Neural cell (in vitro differentiated cells): Measurements from ENCODE around the gene SP110. TPM values are rescaled to one million over a fixed set of nuclear protein-coding genes. Genes with fewer than 3 reads are reported as not detected.

ENCODE experiments used
- H2AFZ ChIP-seq: fragments of 200-600, 300-800 bp; sonication (generic), shearing (Covaris generic); 2 replicates; pipeline ENCODE4 v1.6.0; 2014; ENCODE audit warnings: low read depth, mild to moderate bottlenecking, antibody characterized with exemption, low read length, moderate library complexity
- H3F3A ChIP-seq: fragments of 200-600 bp; shearing (Covaris generic); 2 replicates; pipeline ENCODE4 v1.6.1; 2016; ENCODE audit warnings: mild to moderate bottlenecking, moderate library complexity, mixed read lengths, antibody characterized with exemption, low read length; ENCODE audit not compliant: insufficient read depth, poor library complexity, severe bottlenecking
- H3K27ac ChIP-seq: fragments of 200-600, 300-800 bp; sonication (generic), shearing (Covaris generic); 2 replicates; pipeline ENCODE4 v1.5.1; 2014; ENCODE audit warnings: mild to moderate bottlenecking, low read length, moderate library complexity
- H3K27me3 ChIP-seq: fragments of 300-800, 200-600 bp; sonication (generic), shearing (Covaris generic); 2 replicates; pipeline ENCODE4 v1.6.0; 2014; ENCODE audit warnings: mild to moderate bottlenecking, low read depth, low read length, moderate library complexity; ENCODE audit not compliant: insufficient read depth
- H3K36me3 ChIP-seq: fragments of 300-800, 200-600 bp; sonication (generic), shearing (Covaris generic); 2 replicates; pipeline ENCODE4 v1.5.1; 2014; ENCODE audit warnings: mild to moderate bottlenecking, antibody characterized with exemption, low read length, moderate library complexity; ENCODE audit not compliant: insufficient read depth
- H3K4me2 ChIP-seq: fragments of 300-800, 200-600 bp; sonication (generic), shearing (Covaris generic); 2 replicates; pipeline ENCODE4 v1.6.0; 2014; ENCODE audit warnings: mild to moderate bottlenecking, low read length
- H3K4me3 ChIP-seq: fragments of 300-800, 200-600 bp; sonication (generic), shearing (Covaris generic); 2 replicates; pipeline ENCODE4 v1.5.1; 2014; ENCODE audit warnings: mild to moderate bottlenecking, low read length, moderate library complexity
- H3K79me2 ChIP-seq: fragments of 200-600 bp; shearing (Covaris generic); replicated peaks from 2 replicates; pipeline ENCODE4 v1.6.0; 2014; ENCODE audit warnings: mild to moderate bottlenecking, low read length, moderate library complexity; ENCODE audit not compliant: insufficient read depth
- H3K9ac ChIP-seq: fragments of 300-800, 200-600 bp; sonication (generic), shearing (Covaris generic); 2 replicates; pipeline ENCODE4 v1.6.1; 2016; ENCODE audit warnings: mild to moderate bottlenecking, low read length, mixed read lengths
- H3K9me2 ChIP-seq: fragments of 200-600 bp; shearing (Covaris generic); 2 replicates; pipeline ENCODE4 v1.6.1; 2016; ENCODE audit warnings: mild to moderate bottlenecking, low read length, mixed read lengths; ENCODE audit not compliant: insufficient read depth
- H3K9me3 ChIP-seq: fragments of 200-600, 300-800 bp; sonication (generic), shearing (Covaris generic); 2 replicates; pipeline ENCODE4 v1.6.1; 2016; ENCODE audit warnings: mild to moderate bottlenecking, mixed run types, low read length, moderate library complexity, mixed read lengths
- H4K20me1 ChIP-seq: fragments of 200-600 bp; shearing (Covaris generic); 2 replicates; pipeline ENCODE4 v1.6.1; 2016; ENCODE audit warnings: mild to moderate bottlenecking, mixed run types; ENCODE audit not compliant: insufficient read depth
- EP300 ChIP-seq: fragments of 450-650 bp; conservative IDR thresholded peaks from 2 replicates; pipeline ENCODE4 v1.6.1; 2014; ENCODE audit warnings: antibody characterized with exemption, mild to moderate bottlenecking, moderate library complexity; ENCODE audit not compliant: poor library complexity, severe bottlenecking
- EZH2 ChIP-seq: fragments of 200-600, 300-800 bp; shearing (Covaris generic), sonication (generic); IDR thresholded peaks from 2 replicates; pipeline ENCODE4 v1.6.1; 2014; ENCODE audit warnings: antibody characterized with exemption, low read length, borderline replicate concordance, mild to moderate bottlenecking; ENCODE audit not compliant: insufficient read depth, poor library complexity, severe bottlenecking
- MXI1 ChIP-seq: fragments of 450-650 bp; conservative IDR thresholded peaks from 2 replicates; pipeline ENCODE4 v1.6.1; 2014; ENCODE audit warnings: antibody characterized with exemption, mild to moderate bottlenecking; ENCODE audit not compliant: poor library complexity, severe bottlenecking
- POLR2AphosphoS5 ChIP-seq: IDR thresholded peaks from 2 replicates; pipeline ENCODE4 v1.6.1; 2012
- RAD21 ChIP-seq: fragments of 450-650 bp; conservative IDR thresholded peaks from 2 replicates; pipeline ENCODE4 v1.6.1; 2014; ENCODE audit warnings: antibody characterized with exemption, mild to moderate bottlenecking, moderate library complexity
- SMC3 ChIP-seq: fragments of 450-650 bp; conservative IDR thresholded peaks from 2 replicates; pipeline ENCODE4 v1.6.1; 2014; ENCODE audit warnings: antibody characterized with exemption, mild to moderate bottlenecking, moderate library complexity; ENCODE audit not compliant: poor library complexity
- TAF1 ChIP-seq: IDR thresholded peaks from 2 replicates; pipeline ENCODE4 v1.6.1; 2012; ENCODE audit warnings: low read depth
- polyA plus RNA-seq: library from polyadenylated mRNA; depleted of rRNA; stranded (reverse); fragments of >200 nt; gene quantifications from 2 replicates; pipeline ENCODE4 v1.2.3, GENCODE V29; 2014
- TF ChIP-seq, protein P1 (sequence below): fragments of 450-650 bp; IDR thresholded peaks from 2 replicates; pipeline ENCODE4 v1.5.1; 2014; ENCODE audit warnings: antibody characterized with exemption, mild to moderate bottlenecking, moderate library complexity; ENCODE audit not compliant: poor library complexity, severe bottlenecking
- TF ChIP-seq, protein P2 (sequence below): IDR thresholded peaks from 2 replicates; pipeline ENCODE4 v1.6.1; 2012; ENCODE audit warnings: borderline replicate concordance

The SP110 gene
- polyA plus RNA-seq, 1 donor from 2014 or later: not detected

DNA sequence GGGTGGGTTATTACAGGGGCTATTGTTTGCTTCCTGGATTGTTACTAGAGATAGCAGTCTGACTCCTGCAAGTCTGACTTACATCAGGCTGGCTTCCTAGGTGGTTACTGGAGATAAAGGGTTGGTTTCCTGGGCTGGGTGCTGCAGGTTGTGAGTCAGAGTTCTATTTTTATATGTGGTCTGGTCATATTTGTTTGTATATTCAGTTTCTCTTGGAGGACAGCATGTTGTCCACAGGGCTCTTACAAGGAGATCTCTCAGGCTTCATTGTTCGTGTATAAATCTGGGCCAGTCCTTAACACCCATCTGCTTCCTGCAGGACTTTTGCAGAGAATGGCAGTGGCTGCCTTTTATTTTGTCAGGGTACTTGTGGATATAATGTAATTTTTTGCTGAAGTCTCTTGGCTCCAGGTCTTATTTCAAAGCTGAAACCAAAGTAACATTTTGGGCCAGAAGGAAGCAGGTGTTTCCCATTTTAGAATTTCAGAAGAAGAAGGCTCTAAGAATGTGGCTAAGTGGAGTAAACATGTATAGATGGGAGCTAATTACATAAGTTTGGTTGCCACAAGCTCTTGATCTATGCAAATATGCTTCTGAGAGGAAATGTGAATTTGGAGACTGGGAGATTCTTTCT, 85.2 kb downstream of the SP110 start:
- no peaks in the 10 kb centered on the region for H3K9me3 ChIP-seq
- no peak overlapping the region for H2AFZ ChIP-seq
- no peak for TF ChIP-seq EP300
- no peaks in the 10 kb centered on the region for H3K36me3 ChIP-seq
- no peaks in the 10 kb centered on the region for H3K9me2 ChIP-seq
- H3K79me2 ChIP-seq: no peaks in the 10 kb centered on the region
- H3F3A ChIP-seq: no peaks in the 10 kb centered on the region
- H3K9ac ChIP-seq: no peak overlapping the region
- no peaks in the 10 kb centered on the region for H4K20me1 ChIP-seq
- no peaks in the 10 kb centered on the region for H3K27me3 ChIP-seq
- H3K4me2 ChIP-seq: no peak overlapping the region
- H3K27ac ChIP-seq: no peak overlapping the region
- no peak overlapping the region for H3K4me3 ChIP-seq

DNA sequence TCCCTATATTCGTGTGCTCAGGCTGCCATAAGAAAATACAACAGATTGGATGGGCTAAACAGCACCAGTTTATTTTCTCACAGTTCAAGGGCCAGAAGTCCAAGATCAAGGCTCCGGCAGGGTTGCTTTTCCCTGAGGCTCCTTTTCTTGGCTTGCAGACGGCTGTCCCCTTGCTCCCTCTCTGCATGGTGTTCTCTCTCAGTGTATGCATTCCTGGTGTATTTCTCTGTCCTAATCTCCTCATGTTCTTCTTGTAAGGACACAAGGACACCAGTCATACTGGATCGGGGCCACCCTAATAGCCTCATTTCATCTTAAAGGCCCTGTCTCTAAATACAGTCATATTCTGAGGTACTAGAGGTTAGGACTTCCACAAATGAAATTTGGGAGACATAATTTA, 88.4 kb downstream of the SP110 start:
- Histone ChIP-seq H3K4me2 (no peak overlapping the region), H2AFZ (no peak overlapping the region), H3K9me3 (no peaks in the 10 kb centered on the region), H3K9me2 (no peaks in the 10 kb centered on the region), H3K4me3 (no peak overlapping the region), H3K79me2 (no peaks in the 10 kb centered on the region), H4K20me1 (no peaks in the 10 kb centered on the region), H3F3A (no peaks in the 10 kb centered on the region), H3K27ac (no peak overlapping the region), H3K27me3 (no peaks in the 10 kb centered on the region), H3K36me3 (no peaks in the 10 kb centered on the region), H3K9ac (no peak overlapping the region)
- TF ChIP-seq POLR2AphosphoS5: no peak
- TF ChIP-seq SMC3: no peak
- TF ChIP-seq, protein P1, sequence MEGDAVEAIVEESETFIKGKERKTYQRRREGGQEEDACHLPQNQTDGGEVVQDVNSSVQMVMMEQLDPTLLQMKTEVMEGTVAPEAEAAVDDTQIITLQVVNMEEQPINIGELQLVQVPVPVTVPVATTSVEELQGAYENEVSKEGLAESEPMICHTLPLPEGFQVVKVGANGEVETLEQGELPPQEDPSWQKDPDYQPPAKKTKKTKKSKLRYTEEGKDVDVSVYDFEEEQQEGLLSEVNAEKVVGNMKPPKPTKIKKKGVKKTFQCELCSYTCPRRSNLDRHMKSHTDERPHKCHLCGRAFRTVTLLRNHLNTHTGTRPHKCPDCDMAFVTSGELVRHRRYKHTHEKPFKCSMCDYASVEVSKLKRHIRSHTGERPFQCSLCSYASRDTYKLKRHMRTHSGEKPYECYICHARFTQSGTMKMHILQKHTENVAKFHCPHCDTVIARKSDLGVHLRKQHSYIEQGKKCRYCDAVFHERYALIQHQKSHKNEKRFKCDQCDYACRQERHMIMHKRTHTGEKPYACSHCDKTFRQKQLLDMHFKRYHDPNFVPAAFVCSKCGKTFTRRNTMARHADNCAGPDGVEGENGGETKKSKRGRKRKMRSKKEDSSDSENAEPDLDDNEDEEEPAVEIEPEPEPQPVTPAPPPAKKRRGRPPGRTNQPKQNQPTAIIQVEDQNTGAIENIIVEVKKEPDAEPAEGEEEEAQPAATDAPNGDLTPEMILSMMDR: no peak
- no peak for TF ChIP-seq RAD21
- TF ChIP-seq TAF1: no peak
- no peak for TF ChIP-seq EP300
- TF ChIP-seq EZH2: no peak
- no peak for TF ChIP-seq MXI1
- TF ChIP-seq, protein P2, sequence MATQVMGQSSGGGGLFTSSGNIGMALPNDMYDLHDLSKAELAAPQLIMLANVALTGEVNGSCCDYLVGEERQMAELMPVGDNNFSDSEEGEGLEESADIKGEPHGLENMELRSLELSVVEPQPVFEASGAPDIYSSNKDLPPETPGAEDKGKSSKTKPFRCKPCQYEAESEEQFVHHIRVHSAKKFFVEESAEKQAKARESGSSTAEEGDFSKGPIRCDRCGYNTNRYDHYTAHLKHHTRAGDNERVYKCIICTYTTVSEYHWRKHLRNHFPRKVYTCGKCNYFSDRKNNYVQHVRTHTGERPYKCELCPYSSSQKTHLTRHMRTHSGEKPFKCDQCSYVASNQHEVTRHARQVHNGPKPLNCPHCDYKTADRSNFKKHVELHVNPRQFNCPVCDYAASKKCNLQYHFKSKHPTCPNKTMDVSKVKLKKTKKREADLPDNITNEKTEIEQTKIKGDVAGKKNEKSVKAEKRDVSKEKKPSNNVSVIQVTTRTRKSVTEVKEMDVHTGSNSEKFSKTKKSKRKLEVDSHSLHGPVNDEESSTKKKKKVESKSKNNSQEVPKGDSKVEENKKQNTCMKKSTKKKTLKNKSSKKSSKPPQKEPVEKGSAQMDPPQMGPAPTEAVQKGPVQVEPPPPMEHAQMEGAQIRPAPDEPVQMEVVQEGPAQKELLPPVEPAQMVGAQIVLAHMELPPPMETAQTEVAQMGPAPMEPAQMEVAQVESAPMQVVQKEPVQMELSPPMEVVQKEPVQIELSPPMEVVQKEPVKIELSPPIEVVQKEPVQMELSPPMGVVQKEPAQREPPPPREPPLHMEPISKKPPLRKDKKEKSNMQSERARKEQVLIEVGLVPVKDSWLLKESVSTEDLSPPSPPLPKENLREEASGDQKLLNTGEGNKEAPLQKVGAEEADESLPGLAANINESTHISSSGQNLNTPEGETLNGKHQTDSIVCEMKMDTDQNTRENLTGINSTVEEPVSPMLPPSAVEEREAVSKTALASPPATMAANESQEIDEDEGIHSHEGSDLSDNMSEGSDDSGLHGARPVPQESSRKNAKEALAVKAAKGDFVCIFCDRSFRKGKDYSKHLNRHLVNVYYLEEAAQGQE: no peak
